Loucy (cell line): ENCODE data around the gene CCDC88A.

Experiments used
- H2AFZ ChIP-seq: fragments of 200-600 bp; sonication (generic); 2 replicates; pipeline ENCODE4 v1.6.0; 2016; ENCODE audit warnings: antibody characterized with exemption, mild to moderate bottlenecking, low read length, moderate library complexity
- H3F3A ChIP-seq: fragments of 200-600 bp; 2 replicates; pipeline ENCODE4 v1.6.0; 2016; ENCODE audit warnings: antibody characterized with exemption, low read depth, mild to moderate bottlenecking
- H3K27me3 ChIP-seq: fragments of 200-600 bp; sonication (generic); 2 replicates; pipeline ENCODE4 v1.6.1; 2014; ENCODE audit warnings: low read length, mild to moderate bottlenecking; ENCODE audit not compliant: insufficient read depth, poor library complexity, severe bottlenecking
- H3K36me3 ChIP-seq: fragments of 200-600 bp; sonication (generic); 2 replicates; pipeline ENCODE4 v1.6.1; 2016; ENCODE audit warnings: low read length; ENCODE audit not compliant: insufficient read depth
- H3K4me1 ChIP-seq: fragments of 200-600 bp; sonication (generic); 2 replicates; pipeline ENCODE4 v1.5.1; 2014; ENCODE audit warnings: low read length, mild to moderate bottlenecking; ENCODE audit not compliant: insufficient read depth, poor library complexity, severe bottlenecking
- H3K4me2 ChIP-seq: fragments of 200-600 bp; sonication (generic); 2 replicates; pipeline ENCODE4 v1.6.0; 2014; ENCODE audit warnings: antibody characterized with exemption, low read length, low read depth, mild to moderate bottlenecking; ENCODE audit not compliant: poor library complexity, severe bottlenecking
- H3K4me3 ChIP-seq: fragments of 200-600 bp; sonication (generic); 2 replicates; pipeline ENCODE4 v1.5.1; 2014; ENCODE audit warnings: low read length, mild to moderate bottlenecking, mixed read lengths; ENCODE audit not compliant: poor library complexity, severe bottlenecking
- H3K79me2 ChIP-seq: fragments of 200-600 bp; sonication (generic); 2 replicates; pipeline ENCODE4 v1.6.1; 2014; ENCODE audit warnings: low read length; ENCODE audit not compliant: insufficient read depth
- H3K9ac ChIP-seq: fragments of 200-600 bp; sonication (generic); 2 replicates; pipeline ENCODE4 v1.6.0; 2014; ENCODE audit warnings: mild to moderate bottlenecking, low read depth, low read length, moderate library complexity; ENCODE audit not compliant: poor library complexity, severe bottlenecking
- H3K9me2 ChIP-seq: fragments of 200-600 bp; sonication (generic); replicated peaks from 2 replicates; pipeline ENCODE4 v1.6.1; 2016; ENCODE audit warnings: low read depth, low read length, mixed read lengths
- H3K9me3 ChIP-seq: fragments of 200-600 bp; sonication (generic); 2 replicates; pipeline ENCODE4 v1.6.1; 2014; ENCODE audit warnings: mild to moderate bottlenecking, antibody characterized with exemption, low read length, low read depth; ENCODE audit not compliant: insufficient read depth
- H4K20me1 ChIP-seq: fragments of 200-600 bp; sonication (generic); 2 replicates; pipeline ENCODE4 v1.6.0; 2014; ENCODE audit warnings: antibody characterized with exemption, low read length, mild to moderate bottlenecking; ENCODE audit not compliant: insufficient read depth, poor library complexity, severe bottlenecking
- CTCF ChIP-seq: fragments of 200-600 bp; sonication (generic); conservative IDR thresholded peaks from 2 replicates; pipeline ENCODE4 v1.5.1; 2014; ENCODE audit warnings: mild to moderate bottlenecking, antibody characterized with exemption, low read length
- EZH2phosphoT487 ChIP-seq: fragments of 200-600 bp; IDR thresholded peaks from 2 replicates; pipeline ENCODE4 v1.6.1; 2018; ENCODE audit warnings: antibody characterized with exemption, mild to moderate bottlenecking, moderate library complexity, borderline replicate concordance

The CCDC88A gene

GRCh38 chr2:55419233-55419678, 400 bp downstream of the CCDC88A start:
- peak overlapping the region; percentile 84 for H3K4me3 ChIP-seq
- H3F3A ChIP-seq: no peaks in the 10 kb centered on the region
- H3K9ac ChIP-seq: peak overlapping the region; percentile 89
- peaks cover 36% of the 10 kb centered on the region for H3K4me1 ChIP-seq
- TF ChIP-seq EZH2phosphoT487 (no peak), CTCF (no peak; the same call in 1 of the 2 replicates)
- peak overlapping the region; percentile 80 for H3K4me2 ChIP-seq
- H3K9me2 ChIP-seq: no peaks in the 10 kb centered on the region
- peaks cover 41% of the 10 kb centered on the region for H4K20me1 ChIP-seq
- no peaks in the 10 kb centered on the region for H3K36me3 ChIP-seq
- no peaks in the 10 kb centered on the region for H3K27me3 ChIP-seq
- H3K79me2 ChIP-seq: peaks cover 64% of the 10 kb centered on the region
- H2AFZ ChIP-seq: peak overlapping the region; percentile 91
- H3K9me3 ChIP-seq: no peaks in the 10 kb centered on the region

GRCh38 chr2:55418512-55419232, 984 bp downstream of the CCDC88A start:
- Histone ChIP-seq H3K9me3 (no peaks in the 10 kb centered on the region), H3K4me2 (peak overlapping the region; percentile 80), H3K9me2 (no peaks in the 10 kb centered on the region), H3K79me2 (peaks cover 70% of the 10 kb centered on the region), H3F3A (no peaks in the 10 kb centered on the region), H3K36me3 (no peaks in the 10 kb centered on the region), H4K20me1 (peaks cover 46% of the 10 kb centered on the region), H3K4me1 (peaks cover 42% of the 10 kb centered on the region), H3K9ac (peak overlapping the region; percentile 89), H2AFZ (peak overlapping the region; percentile 91), H3K27me3 (no peaks in the 10 kb centered on the region), H3K4me3 (peak overlapping the region; percentile 84)
- no peak for TF ChIP-seq CTCF
- no peak for TF ChIP-seq EZH2phosphoT487

GRCh38 chr2:55418072-55418471, 1.6 kb downstream of the CCDC88A start:
- Histone ChIP-seq H4K20me1 (peaks cover 52% of the 10 kb centered on the region), H3K9me2 (no peaks in the 10 kb centered on the region), H2AFZ (no peak overlapping the region), H3K4me1 (peaks cover 48% of the 10 kb centered on the region), H3K27me3 (no peaks in the 10 kb centered on the region), H3K36me3 (no peaks in the 10 kb centered on the region), H3F3A (no peaks in the 10 kb centered on the region), H3K79me2 (peaks cover 76% of the 10 kb centered on the region), H3K9me3 (no peaks in the 10 kb centered on the region), H3K4me3 (peak overlapping the region; percentile 84), H3K4me2 (peak overlapping the region; percentile 80), H3K9ac (peak overlapping the region; percentile 89)
- TF ChIP-seq EZH2phosphoT487: no peak
- no peak for TF ChIP-seq CTCF
